Brain microvascular endothelial cell (primary cell): ENCODE results near the gene ANKMY1.

Experiments used
- DNase-seq: peaks from one replicate; pipeline ENCODE4 v3.0.0-alpha.2; 2020
- H3K27ac ChIP-seq: fragments of 250-450 bp; sonication (Bioruptor Pico); 2 replicates; pipeline ENCODE4 v1.5.1; 2020; ENCODE audit warnings: mild to moderate bottlenecking, moderate library complexity
- H3K27me3 ChIP-seq: fragments of 250-450 bp; sonication (Bioruptor Pico); replicated peaks from 2 replicates; pipeline ENCODE4 v1.5.1; 2020; ENCODE audit warnings: mild to moderate bottlenecking
- H3K36me3 ChIP-seq: fragments of 250-450 bp; sonication (Bioruptor Pico); replicated peaks from 2 replicates; pipeline ENCODE4 v1.5.1; 2020; ENCODE audit warnings: mild to moderate bottlenecking
- H3K4me3 ChIP-seq: 2 replicates; pipeline ENCODE4 v1.5.1; 2011; ENCODE audit warnings: low read depth, mild to moderate bottlenecking, control low read depth, low read length, moderate library complexity
- in situ Hi-C: cut with HindIII; loops from 2 replicates; pipeline ENCODE4 v1.10.0; 2017; ENCODE audit warnings: low sequenced_read_pairs, low pct_ligation_motif_present
- TF ChIP-seq, protein P1 (sequence below): IDR thresholded peaks from 2 replicates; pipeline ENCODE4 v1.5.1; 2011; ENCODE audit warnings: low read depth, mild to moderate bottlenecking, moderate library complexity, low read length, control low read depth, inconsistent platforms; ENCODE audit errors: missing control alignments

ANKMY1 gene

DNA sequence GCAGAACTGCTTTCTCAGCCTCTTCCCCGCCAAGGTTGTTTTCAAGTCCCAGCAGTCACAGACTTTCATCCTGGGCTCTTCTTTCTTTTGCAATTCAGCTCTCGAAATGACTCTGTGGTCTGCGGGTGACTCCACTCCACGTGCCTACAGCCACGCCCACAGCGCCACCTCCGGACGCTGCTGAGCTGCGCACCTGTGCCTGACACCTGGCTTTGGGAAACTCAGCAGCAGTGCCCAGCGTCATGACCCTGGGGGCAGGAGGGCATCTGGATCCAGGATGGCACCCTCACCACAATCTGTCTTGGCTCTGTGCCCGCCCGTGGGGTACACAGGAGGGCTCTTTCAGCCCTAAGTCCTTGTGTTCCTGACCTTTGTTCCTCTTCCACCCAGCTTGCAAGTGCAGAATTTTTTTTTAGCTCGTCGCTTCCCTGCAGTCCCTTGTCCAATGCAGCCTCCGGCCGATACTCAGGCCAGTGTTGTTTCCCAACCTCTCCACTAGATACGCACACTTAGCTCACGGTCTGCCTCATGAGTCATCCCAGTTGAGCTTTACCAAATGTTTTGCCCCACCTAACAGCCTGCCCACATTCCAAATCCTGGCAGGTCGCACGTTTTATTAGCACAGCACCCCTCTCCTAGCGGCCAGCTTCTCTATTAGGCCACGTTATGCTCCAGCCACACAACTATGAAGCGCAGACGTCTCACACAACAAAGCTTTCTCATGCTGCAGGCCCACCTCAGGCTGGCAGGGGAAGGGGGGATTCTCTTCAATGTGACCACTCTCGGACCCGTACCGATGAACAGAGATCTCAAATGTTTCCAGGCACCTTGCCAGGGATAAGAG is 22.2 kb upstream of the ANKMY1 start:
- no peaks in the 10 kb centered on the region for H3K27me3 ChIP-seq
- TF ChIP-seq, protein P1, sequence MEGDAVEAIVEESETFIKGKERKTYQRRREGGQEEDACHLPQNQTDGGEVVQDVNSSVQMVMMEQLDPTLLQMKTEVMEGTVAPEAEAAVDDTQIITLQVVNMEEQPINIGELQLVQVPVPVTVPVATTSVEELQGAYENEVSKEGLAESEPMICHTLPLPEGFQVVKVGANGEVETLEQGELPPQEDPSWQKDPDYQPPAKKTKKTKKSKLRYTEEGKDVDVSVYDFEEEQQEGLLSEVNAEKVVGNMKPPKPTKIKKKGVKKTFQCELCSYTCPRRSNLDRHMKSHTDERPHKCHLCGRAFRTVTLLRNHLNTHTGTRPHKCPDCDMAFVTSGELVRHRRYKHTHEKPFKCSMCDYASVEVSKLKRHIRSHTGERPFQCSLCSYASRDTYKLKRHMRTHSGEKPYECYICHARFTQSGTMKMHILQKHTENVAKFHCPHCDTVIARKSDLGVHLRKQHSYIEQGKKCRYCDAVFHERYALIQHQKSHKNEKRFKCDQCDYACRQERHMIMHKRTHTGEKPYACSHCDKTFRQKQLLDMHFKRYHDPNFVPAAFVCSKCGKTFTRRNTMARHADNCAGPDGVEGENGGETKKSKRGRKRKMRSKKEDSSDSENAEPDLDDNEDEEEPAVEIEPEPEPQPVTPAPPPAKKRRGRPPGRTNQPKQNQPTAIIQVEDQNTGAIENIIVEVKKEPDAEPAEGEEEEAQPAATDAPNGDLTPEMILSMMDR: peak; percentile 17
- H3K4me3 ChIP-seq: no peak overlapping the region
- peak; percentile 59 for DNase-seq
- peaks cover 18% of the 10 kb centered on the region for H3K36me3 ChIP-seq
- no peak overlapping the region for H3K27ac ChIP-seq
- in situ Hi-C loops: no loop called here

DNA sequence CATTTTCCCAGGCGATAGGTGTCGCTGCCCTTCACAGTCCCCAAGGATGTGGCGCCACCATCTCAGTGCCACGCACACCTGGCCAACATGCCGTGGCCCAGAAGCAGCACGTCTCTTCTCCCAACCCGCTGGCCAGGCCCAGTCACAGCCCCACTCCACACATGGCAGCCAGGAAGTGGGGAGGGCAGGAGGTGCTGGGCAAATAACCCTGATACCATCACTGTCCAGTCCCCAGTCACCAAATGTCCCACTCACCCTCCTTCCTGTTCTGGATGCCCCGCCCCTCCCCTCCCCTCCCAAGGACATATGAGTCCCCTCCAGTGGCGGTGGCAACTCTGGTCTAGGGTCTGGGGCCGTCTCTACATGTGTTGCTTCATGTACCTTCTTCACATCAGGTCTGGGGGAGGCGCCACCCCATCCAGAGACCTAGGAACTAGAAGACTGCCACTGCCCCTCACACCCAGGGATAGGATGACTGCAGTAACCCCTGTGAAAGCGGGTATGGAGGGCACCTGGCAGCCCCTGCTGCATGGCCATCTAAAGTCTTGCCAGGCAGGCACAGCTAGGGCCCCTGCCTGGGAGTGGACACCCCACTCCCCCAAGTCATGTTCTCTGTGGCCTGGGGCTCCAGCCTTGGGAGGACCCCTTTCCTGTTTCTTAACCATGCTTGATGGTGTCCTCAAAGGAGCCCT is 21.4 kb upstream of the ANKMY1 start:
- H3K36me3 ChIP-seq: peaks cover 24% of the 10 kb centered on the region
- no peak overlapping the region for H3K4me3 ChIP-seq
- in situ Hi-C loops: no loop called here
- no peak for DNase-seq
- H3K27me3 ChIP-seq: no peaks in the 10 kb centered on the region
- TF ChIP-seq, protein P1: no peak
- H3K27ac ChIP-seq: no peak overlapping the region

DNA sequence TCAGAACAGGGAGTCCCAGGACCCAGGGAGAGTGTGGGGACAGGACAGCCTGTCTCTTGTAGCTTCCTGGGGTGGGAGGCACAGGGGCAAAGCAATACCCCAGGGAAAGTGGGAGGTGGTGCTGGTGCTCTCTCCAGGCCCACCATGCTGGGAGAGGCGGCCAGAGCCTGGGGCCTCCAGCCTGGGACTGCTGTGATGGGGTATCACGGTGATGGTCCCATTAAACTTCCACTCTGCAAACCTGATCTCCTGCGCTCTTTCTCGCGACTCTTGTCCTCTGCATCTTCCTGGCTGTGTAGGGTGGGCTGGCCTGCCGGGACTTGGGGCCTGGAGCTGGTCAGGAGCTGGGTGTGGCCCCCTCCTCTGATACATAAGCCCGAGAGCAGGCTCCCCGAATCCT is 20.7 kb upstream of the ANKMY1 start:
- Histone ChIP-seq H3K36me3 (peaks cover 24% of the 10 kb centered on the region), H3K4me3 (no peak overlapping the region), H3K27me3 (no peaks in the 10 kb centered on the region), H3K27ac (no peak overlapping the region)
- no peak for DNase-seq
- TF ChIP-seq, protein P1: no peak
- in situ Hi-C loops: no loop called here

DNA sequence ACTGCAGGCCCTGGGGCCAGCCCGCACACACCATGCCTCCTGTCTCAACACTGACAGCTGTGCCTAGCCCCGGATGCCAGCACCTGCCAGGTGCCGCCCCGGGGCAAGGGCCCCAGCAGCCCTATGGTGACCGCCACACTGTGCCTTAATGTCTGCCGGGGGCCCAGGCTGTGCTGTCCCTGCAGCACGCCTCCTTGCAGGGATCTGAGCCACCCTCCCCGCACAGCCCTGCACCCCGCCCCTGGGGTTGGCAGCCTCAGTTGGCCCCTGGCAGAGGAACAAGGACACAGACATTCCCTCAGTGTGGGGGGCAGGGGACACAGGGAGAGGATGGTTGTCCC is 20.3 kb upstream of the ANKMY1 start:
- in situ Hi-C loops: no loop called here
- H3K36me3 ChIP-seq: peaks cover 24% of the 10 kb centered on the region
- no peak for DNase-seq
- no peak overlapping the region for H3K27ac ChIP-seq
- TF ChIP-seq, protein P1: no peak
- no peak overlapping the region for H3K4me3 ChIP-seq
- H3K27me3 ChIP-seq: no peaks in the 10 kb centered on the region

DNA sequence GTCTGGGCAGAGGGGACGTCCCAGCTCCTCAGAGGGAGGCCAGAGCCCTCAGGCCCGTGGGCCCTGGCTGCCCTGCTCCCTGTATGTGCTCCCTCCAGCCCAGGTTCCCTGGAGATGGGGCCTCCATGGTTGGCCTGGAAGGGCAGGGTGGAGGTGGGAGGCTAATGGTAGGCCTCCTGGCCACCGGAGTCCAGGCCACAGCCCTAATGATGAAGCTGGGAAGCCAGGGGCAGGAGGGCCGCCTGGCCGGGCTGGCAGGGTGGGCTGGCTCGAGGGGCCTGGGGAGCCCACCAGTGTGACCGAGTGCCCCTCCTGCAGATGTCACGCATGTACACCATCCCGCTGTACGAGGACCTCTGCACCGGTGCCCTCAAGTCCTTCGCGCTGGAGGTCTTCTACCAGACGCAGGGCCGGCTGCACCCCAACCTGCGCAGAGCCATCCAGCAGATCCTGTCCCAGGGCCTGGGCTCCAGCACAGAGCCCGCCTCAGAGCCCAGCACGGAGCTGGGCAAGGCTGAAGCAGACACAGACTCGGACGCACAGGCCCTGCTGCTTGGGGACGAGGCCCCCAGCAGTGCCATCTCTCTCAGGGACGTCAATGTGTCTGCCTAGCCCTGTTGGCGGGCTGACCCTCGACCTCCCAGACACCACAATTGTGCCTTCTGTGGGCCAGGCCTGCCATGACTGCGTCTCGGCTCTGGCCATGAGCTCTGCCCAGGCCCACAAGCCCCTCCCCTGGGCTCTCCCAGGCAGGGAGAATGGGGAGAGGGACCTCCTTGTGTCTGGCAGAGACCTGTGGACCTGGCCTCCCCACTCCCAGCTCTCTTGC is 19.7 kb upstream of the ANKMY1 start:
- TF ChIP-seq, protein P1: no peak
- no peak for DNase-seq
- Histone ChIP-seq H3K4me3 (no peak overlapping the region), H3K36me3 (peaks cover 24% of the 10 kb centered on the region), H3K27me3 (no peaks in the 10 kb centered on the region), H3K27ac (no peak overlapping the region)
- in situ Hi-C loops: no loop called here
